Endothelial cell of umbilical vein (primary cell): Measurements from ENCODE around the gene VTI1A. TPM values are rescaled to one million over a fixed set of nuclear protein-coding genes. Genes with fewer than 3 reads are reported as not detected.

ENCODE experiments used
- BruUV-seq: library from RNA; stranded (reverse); fragments of 400-500 nt; replicated peaks from 2 replicates; lab custom pipeline; 2021; lab: Mats Ljungman, UMichigan
- CTCF ChIA-PET: fragments of 300-600, 350-600 bp; sonication (Branson Sonifier 250); formaldehyde crosslinking; loops from one replicate; lab custom pipeline; 2021; ENCODE audit warnings: antibody characterized with exemption, inconsistent platforms; lab: Charles Lee
- POLR2A ChIA-PET: fragments of 300-600, 350-600 bp; sonication (Branson Sonifier 250); formaldehyde crosslinking; loops from one replicate; lab custom pipeline; 2021; ENCODE audit warnings: antibody characterized with exemption, inconsistent platforms; lab: Charles Lee
- DNase-seq: peaks from one replicate; pipeline ENCODE4 v3.0.0-alpha.2; 2011; ENCODE audit warnings: low read depth, low spot score
- FAIRE-seq: peaks from 2 replicates; lab custom pipeline; 2011; peaks lifted over from hg19 to GRCh38; lab: Jason Lieb, UNC
- H2AFZ ChIP-seq: 2 replicates; pipeline ENCODE4 v1.6.0; 2012; ENCODE audit warnings: low read depth, low read length, control low read depth, inconsistent platforms
- H3K27ac ChIP-seq: 2 replicates; pipeline ENCODE4 v1.5.1; 2011; ENCODE audit warnings: low read depth, mild to moderate bottlenecking, control low read depth, low read length, moderate library complexity; ENCODE audit not compliant: insufficient read depth
- H3K27me3 ChIP-seq, 2 experiments: 2 replicates each; pipeline versions ENCODE4 v1.6.0 to v1.6.1; 2011; ENCODE audit warnings: low read length in 2 of 2, mixed read lengths in 1 of 2; ENCODE audit not compliant: control insufficient read depth in 2 of 2, insufficient read depth in 2 of 2
- H3K36me3 ChIP-seq, 2 experiments: 2 replicates in 1 of 2; 3 replicates in 1 of 2; pipeline ENCODE4 v1.5.1; 2011; ENCODE audit warnings: low read length in 2 of 2, mild to moderate bottlenecking in 1 of 2, moderate library complexity in 1 of 2; ENCODE audit not compliant: control insufficient read depth in 2 of 2, insufficient read depth in 2 of 2; ENCODE audit errors: extremely low read depth in 1 of 2
- H3K4me1 ChIP-seq: 3 replicates; pipeline ENCODE4 v1.5.1; 2011; ENCODE audit warnings: mild to moderate bottlenecking, low read length; ENCODE audit not compliant: control insufficient read depth, insufficient read depth; ENCODE audit errors: extremely low read depth
- H3K4me2 ChIP-seq: 2 replicates; pipeline ENCODE4 v1.6.1; 2011; ENCODE audit warnings: low read length, control low read depth, mixed read lengths; ENCODE audit not compliant: insufficient read depth
- H3K4me3 ChIP-seq, 3 experiments: fragments of 200-600 bp in 1 of 3; sonication (generic), shearing (Covaris generic) in 1 of 3; replicated peaks in 1 of 3; 2 replicates each; pipeline ENCODE4 v1.5.1; 2011 to 2016; ENCODE audit warnings: control low read depth in 3 of 3, low read length in 3 of 3, mild to moderate bottlenecking in 2 of 3, inconsistent platforms in 1 of 3, low read depth in 1 of 3, moderate library complexity in 1 of 3; ENCODE audit not compliant: insufficient read depth in 1 of 3
- H3K79me2 ChIP-seq: 2 replicates; pipeline ENCODE4 v1.6.0; 2012; ENCODE audit warnings: low read length, inconsistent platforms; ENCODE audit not compliant: control insufficient read depth, insufficient read depth
- H3K9ac ChIP-seq: replicated peaks from 2 replicates; pipeline ENCODE3; 2011; ENCODE audit warnings: low read length, control low read depth; ENCODE audit not compliant: insufficient read depth; ENCODE audit errors: extremely low read depth
- H3K9me1 ChIP-seq: replicated peaks from 3 replicates; pipeline ENCODE4 v1.6.0; 2011; ENCODE audit warnings: mild to moderate bottlenecking, low read length; ENCODE audit not compliant: control insufficient read depth, insufficient read depth; ENCODE audit errors: extremely low read depth
- H3K9me3 ChIP-seq: replicated peaks from 2 replicates; pipeline ENCODE4 v1.5.1; 2012; ENCODE audit warnings: low read length, inconsistent platforms; ENCODE audit not compliant: control insufficient read depth, insufficient read depth
- H4K20me1 ChIP-seq: replicated peaks from 2 replicates; pipeline ENCODE3; 2011; ENCODE audit warnings: mild to moderate bottlenecking, low read length; ENCODE audit not compliant: control insufficient read depth, insufficient read depth; ENCODE audit errors: extremely low read depth
- CTCF ChIP-seq, 2 donors: IDR thresholded peaks; 1 replicate in 1 of 2; 2 replicates in 1 of 2; pipeline ENCODE4 v1.5.1; 2011; ENCODE audit warnings: low read length in 2 of 2, mild to moderate bottlenecking in 2 of 2, moderate library complexity in 2 of 2, control low read depth in 1 of 2, inconsistent platforms in 1 of 2, low read depth in 1 of 2; ENCODE audit not compliant: insufficient read depth in 1 of 2; ENCODE audit errors: extremely low read depth in 1 of 2
- EZH2 ChIP-seq: IDR thresholded peaks from 2 replicates; pipeline ENCODE4 v1.6.1; 2012; ENCODE audit warnings: borderline replicate concordance, low read depth, mild to moderate bottlenecking, moderate library complexity, low read length, inconsistent platforms; ENCODE audit not compliant: severe bottlenecking
- FOS ChIP-seq: IDR thresholded peaks from 2 replicates; pipeline ENCODE4 v1.6.1; 2011; ENCODE audit warnings: mild to moderate bottlenecking, low read length, moderate library complexity, borderline replicate concordance; ENCODE audit not compliant: insufficient read depth
- GATA2 ChIP-seq: IDR thresholded peaks from 2 replicates; pipeline ENCODE4 v1.7.0; 2011; ENCODE audit warnings: low read depth, mild to moderate bottlenecking, moderate library complexity, mixed read lengths, low read length; ENCODE audit not compliant: insufficient read length, insufficient read depth
- JUN ChIP-seq: IDR thresholded peaks from 2 replicates; pipeline ENCODE4 v1.6.1; 2011; ENCODE audit warnings: borderline replicate concordance, low read depth; ENCODE audit not compliant: insufficient read length, insufficient read depth
- MAX ChIP-seq: IDR thresholded peaks from 2 replicates; pipeline ENCODE4 v1.6.1; 2011; ENCODE audit not compliant: insufficient read depth, insufficient read length
- MYC ChIP-seq: IDR thresholded peaks from one replicate; pipeline ENCODE4 v1.6.1; 2011; ENCODE audit warnings: mild to moderate bottlenecking, low read depth, low read length
- POLR2A ChIP-seq: IDR thresholded peaks from 2 replicates; pipeline ENCODE4 v1.6.1; 2012; ENCODE audit warnings: low read depth, mild to moderate bottlenecking, control low read depth, low read length
- POLR2AphosphoS5 ChIP-seq: IDR thresholded peaks from 2 replicates; pipeline ENCODE4 v1.6.1; 2012; ENCODE audit warnings: low read depth, mild to moderate bottlenecking, control low read depth, low read length, moderate library complexity; ENCODE audit not compliant: insufficient read depth
- dilution Hi-C: fragments of 300-500 bp; cut with MboI; formaldehyde crosslinking; loops from one replicate; pipeline ENCODE4 v1.15.0; 2019; ENCODE audit warnings: low sequenced_read_pairs; ENCODE audit not compliant: extremely low pct_ligation_motif_present
- intact Hi-C: fragments of 100-400 bp; cut with micrococcal nuclease; formaldehyde crosslinking; loops from one replicate; pipeline ENCODE4 v1.10.0; 2022
- polyA plus RNA-seq, 4 experiments: library from polyadenylated mRNA; depleted of rRNA in 3 of 4; stranded (reverse) in 3 of 4; unstranded in 1 of 4; fragments of >200 nt; gene quantifications; 2 replicates each; pipeline versions ENCODE4 v1.2.1 to v1.2.3, GENCODE V29; 2011 to 2012; ENCODE audit warnings: missing spikeins in 1 of 4
- total RNA-seq: library from RNA; stranded (reverse); gene quantifications from 2 replicates; pipeline ENCODE4 v1.2.3, GENCODE V29; 2021

The VTI1A gene
- total and polyA plus RNA-seq, 2 donors (not counting 3 experiments of a cell fraction or from before 2014, with no cell fraction given), result 10.8 to 35.6 TPM

- intact Hi-C loops, result no loop called here
- Histone ChIP-seq H3K9me3 (no peaks in the 10 kb centered on the region), H3K4me1 (peaks cover 10% of the 10 kb centered on the region), H3K79me2 (no peaks in the 10 kb centered on the region), H3K27me3 (no peaks in the 10 kb centered on the region), H3K36me3 (no peaks in the 10 kb centered on the region), H4K20me1 (no peaks in the 10 kb centered on the region), H3K9ac (no peak overlapping the region), H3K27ac (no peak overlapping the region), H3K9me1 (no peaks in the 10 kb centered on the region), H2AFZ (no peak overlapping the region), H3K4me3 (no peak overlapping the region), H3K4me2 (no peak overlapping the region)
- BruUV-seq, result no TSS peak
- dilution Hi-C loops, result no loop called here
- no peak for TF ChIP-seq FOS
- no peak for TF ChIP-seq MYC
- no peak for TF ChIP-seq MAX
- no peak for TF ChIP-seq JUN
- TF ChIP-seq GATA2, result no peak
- no peak for TF ChIP-seq EZH2
- no peak for TF ChIP-seq POLR2AphosphoS5
- no peak for TF ChIP-seq POLR2A
- TF ChIP-seq CTCF (IDR thresholded peaks at IDR 0.05; ENCODE audit: extremely low read depth in 1 of 2, insufficient read depth in 1 of 2, low read depth in 1 of 2, low read length in 2 of 2), result no peak
- FAIRE-seq, result no peak
- no peak for DNase-seq
- ChIA-PET POLR2A (no interaction called here), CTCF (no interaction called here)
These were observed 225.7 kb downstream of the VTI1A start for GRCh38 chr10:112672706-112673105.
